HG02981 (cell line): ENCODE data around the gene CEBPZOS.
A peak's percentile ranks its signal among the peaks of the same experiment; 100 is the strongest.

ENCODE experiments used
- ATAC-seq: cut with Tn5 transposase; IDR thresholded peaks from one replicate; pipeline ENCODE4 v1.9.1; 2021; ENCODE audit warnings: mild to moderate bottlenecking, moderate library complexity; ENCODE audit not compliant: unreplicated experiment

Gene CEBPZOS

GRCh38 chr2:37231241-37232130, 35.2 kb downstream of the CEBPZOS start, which contains the start of the genes CEBPZ and NDUFAF7:
Gene CEBPZ, minus strand, starts transcription at chr2:37231596. Its CDS starts 29 bp downstream, at chr2:37231567.
Gene NDUFAF7, plus strand, starts transcription at chr2:37231658. Its CDS starts 48 bp downstream, at chr2:37231706.
- peak; percentile 94 for ATAC-seq

GRCh38 chr2:37232131-37232933, 36.0 kb downstream of the CEBPZOS start:
- peak; percentile 5 for ATAC-seq

- ATAC-seq, result no peak
Observed at GRCh38 chr2:37243435-37243834, 47.1 kb downstream of the CEBPZOS start.

- peak; percentile 69 for ATAC-seq
Observed at GRCh38 chr2:37244017-37244416, 47.7 kb downstream of the CEBPZOS start.

- ATAC-seq, result no peak
Observed at GRCh38 chr2:37244755-37245154, 48.5 kb downstream of the CEBPZOS start.

GRCh38 chr2:37246205-37246604, 49.9 kb downstream of the CEBPZOS start:
- ATAC-seq, result no peak

- ATAC-seq, result no peak
Observed at GRCh38 chr2:37250869-37251740, 54.8 kb downstream of the CEBPZOS start.
